ENCODE measurements around the gene PWP1. TPM values are rescaled to one million over a fixed set of nuclear protein-coding genes. Genes with fewer than 3 reads are reported as not detected.

The PWP1 gene
- 99.7 and 102 TPM in 2 replicates for total RNA-seq (2014; rRNA removed; shearing (Covaris generic))
- polyA plus RNA-seq (2015; cell fraction: cytosol; rRNA removed), result 81.3 and 103 TPM in 2 replicates
- polyA plus RNA-seq (2015; cell fraction: nucleus; rRNA removed), result 82.1 and 105 TPM in 2 replicates

DNA sequence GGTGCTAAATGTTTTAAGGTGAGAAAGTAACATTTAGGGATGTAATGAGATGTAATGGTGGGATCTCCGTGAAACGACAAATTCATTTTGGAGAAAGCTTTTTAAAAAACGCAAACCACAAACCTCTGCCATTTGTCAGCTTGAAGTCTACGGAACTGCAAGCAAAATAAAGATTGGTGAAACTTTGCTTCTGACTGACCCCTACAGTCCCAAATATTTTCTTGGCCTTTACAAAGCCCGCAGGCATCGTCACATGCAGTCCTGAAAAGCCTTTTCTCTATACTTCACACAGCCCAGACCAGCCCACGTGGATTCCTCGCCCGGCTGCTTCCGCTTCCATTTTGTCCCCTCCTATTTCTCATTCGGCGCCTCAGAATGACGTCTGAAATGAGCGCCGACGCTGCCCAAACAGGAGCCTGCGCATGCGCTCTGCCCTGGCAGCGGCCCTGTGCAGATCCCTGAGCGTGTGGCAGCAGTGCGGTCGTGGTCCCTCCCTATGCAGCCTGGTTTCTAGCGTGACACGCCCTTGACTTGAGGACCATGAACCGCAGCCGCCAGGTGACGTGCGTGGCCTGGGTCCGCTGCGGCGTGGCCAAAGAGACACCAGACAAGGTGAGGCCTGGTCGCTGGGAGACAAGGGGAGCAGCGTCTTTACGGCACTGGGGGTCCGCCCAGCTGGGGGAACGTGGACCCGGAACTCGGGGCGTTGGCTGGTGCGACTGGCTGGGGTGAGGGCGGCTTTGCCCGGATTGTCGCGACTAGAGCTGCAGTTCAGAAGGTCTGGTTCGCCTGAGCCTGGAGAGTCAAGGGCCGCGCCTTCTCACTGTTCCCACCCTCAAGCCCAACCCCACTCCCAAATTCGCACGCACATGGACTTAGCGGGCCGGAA, at the start of gene PWP1:
TSS of gene PWP1 (plus strand) at position 440 of the 889 bp plus-strand sequence. CDS start at position 541, 101 bp downstream.
- peak; percentile 97 for DNase-seq (ENCODE audit: low read depth, low spot score)
- in situ Hi-C loops (cut with HindIII; ENCODE audit: low pct_unique_long_range_greater_than_20kb, low sequenced_read_pairs), result no loop called here

- in situ Hi-C loops (cut with HindIII; ENCODE audit: low pct_unique_long_range_greater_than_20kb, low sequenced_read_pairs), result no loop called here
- no peak for DNase-seq (ENCODE audit: low read depth, low spot score)
Measured at GRCh38 chr12:107641154-107641553, 44.4 kb upstream of the PWP1 start.

GRCh38 chr12:107642240-107642639, 43.4 kb upstream of the PWP1 start:
- in situ Hi-C loops (cut with HindIII; ENCODE audit: low pct_unique_long_range_greater_than_20kb, low sequenced_read_pairs), result no loop called here
- no peak for DNase-seq (ENCODE audit: low read depth, low spot score)

DNA sequence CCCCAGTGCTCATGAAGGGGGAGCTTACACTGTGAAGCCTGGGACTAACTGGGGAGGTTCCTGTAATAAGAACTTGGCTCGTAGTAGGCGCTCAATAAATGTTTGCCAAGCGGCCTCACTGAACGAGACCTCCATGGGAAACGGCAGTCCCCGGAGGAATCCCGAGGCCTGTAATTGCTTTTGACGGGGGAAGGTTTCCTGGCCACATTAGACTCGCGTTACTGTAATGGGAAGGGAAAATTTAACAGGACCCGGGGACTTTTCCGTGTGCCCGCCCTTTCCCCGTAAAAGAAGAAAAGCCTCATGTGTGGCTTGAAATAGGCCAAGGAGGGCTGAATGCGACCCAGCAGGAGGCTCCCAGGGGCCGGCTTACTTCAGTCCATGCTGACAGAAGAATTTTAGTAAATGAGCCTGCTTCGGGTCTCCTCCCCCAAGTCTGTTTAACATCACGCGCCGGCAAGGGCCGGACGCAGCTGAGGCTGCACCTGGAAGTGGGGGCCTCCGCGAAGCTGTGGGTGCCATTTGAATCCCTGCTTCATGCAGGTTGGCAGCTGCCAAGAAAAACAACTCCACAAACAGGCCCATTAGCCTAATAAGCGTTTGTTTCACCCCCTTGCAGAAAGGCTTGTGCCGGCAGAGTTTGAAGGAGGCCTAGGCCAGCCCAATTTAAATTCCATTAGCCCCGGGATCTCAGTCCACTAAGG, 39.8 kb upstream of the PWP1 start:
- in situ Hi-C loops (cut with HindIII; ENCODE audit: low pct_unique_long_range_greater_than_20kb, low sequenced_read_pairs), result no loop called here
- DNase-seq (ENCODE audit: low read depth, low spot score), result no peak

GRCh38 chr12:107646436-107646835, 39.2 kb upstream of the PWP1 start:
- in situ Hi-C loops (cut with HindIII; ENCODE audit: low pct_unique_long_range_greater_than_20kb, low sequenced_read_pairs), result no loop called here
- no peak for DNase-seq (ENCODE audit: low read depth, low spot score)

DNA sequence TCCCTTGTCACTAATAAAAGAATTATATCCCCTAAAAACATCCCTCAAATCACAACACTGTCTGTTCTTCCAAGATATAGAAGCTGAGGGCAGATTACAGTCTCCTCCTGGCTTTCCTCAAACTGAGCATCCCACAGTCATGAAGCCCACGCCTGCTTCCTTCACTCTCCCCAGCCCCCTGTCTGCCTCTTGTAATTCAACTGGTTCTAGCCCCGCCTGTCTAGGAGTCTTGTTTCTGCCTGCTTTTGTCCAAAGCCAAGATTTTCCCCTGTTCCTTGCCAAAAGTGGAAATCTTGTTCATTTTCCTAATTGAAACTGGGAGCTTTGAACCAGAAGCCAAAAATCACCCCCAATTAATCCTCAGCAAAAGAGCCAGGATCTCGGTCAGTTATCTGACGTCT, 35.9 kb upstream of the PWP1 start:
- DNase-seq (ENCODE audit: low read depth, low spot score), result no peak
- in situ Hi-C loops (cut with HindIII; ENCODE audit: low pct_unique_long_range_greater_than_20kb, low sequenced_read_pairs), result no loop called here

DNA sequence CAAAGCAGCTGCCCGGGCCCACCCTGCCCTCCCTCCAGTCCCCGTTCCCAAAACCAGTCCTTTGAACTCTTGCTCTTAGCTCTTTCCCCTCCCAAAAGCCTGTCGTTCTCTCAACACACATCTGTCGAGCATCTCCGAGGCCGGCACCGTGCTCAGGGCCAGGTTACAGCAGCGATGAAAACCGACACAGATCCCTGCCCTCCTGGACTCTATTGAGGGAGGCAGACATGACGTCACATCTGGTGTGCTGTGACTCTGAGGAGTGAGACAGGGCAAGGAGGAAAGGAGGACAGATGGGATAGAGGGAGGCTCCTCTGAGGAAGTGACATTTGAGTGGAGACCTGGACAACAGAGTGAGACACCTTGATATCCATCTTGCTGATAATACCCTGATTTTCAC, 34.6 kb upstream of the PWP1 start:
- no peak for DNase-seq (ENCODE audit: low read depth, low spot score)
- in situ Hi-C loops (cut with HindIII; ENCODE audit: low pct_unique_long_range_greater_than_20kb, low sequenced_read_pairs), result no loop called here

DNA sequence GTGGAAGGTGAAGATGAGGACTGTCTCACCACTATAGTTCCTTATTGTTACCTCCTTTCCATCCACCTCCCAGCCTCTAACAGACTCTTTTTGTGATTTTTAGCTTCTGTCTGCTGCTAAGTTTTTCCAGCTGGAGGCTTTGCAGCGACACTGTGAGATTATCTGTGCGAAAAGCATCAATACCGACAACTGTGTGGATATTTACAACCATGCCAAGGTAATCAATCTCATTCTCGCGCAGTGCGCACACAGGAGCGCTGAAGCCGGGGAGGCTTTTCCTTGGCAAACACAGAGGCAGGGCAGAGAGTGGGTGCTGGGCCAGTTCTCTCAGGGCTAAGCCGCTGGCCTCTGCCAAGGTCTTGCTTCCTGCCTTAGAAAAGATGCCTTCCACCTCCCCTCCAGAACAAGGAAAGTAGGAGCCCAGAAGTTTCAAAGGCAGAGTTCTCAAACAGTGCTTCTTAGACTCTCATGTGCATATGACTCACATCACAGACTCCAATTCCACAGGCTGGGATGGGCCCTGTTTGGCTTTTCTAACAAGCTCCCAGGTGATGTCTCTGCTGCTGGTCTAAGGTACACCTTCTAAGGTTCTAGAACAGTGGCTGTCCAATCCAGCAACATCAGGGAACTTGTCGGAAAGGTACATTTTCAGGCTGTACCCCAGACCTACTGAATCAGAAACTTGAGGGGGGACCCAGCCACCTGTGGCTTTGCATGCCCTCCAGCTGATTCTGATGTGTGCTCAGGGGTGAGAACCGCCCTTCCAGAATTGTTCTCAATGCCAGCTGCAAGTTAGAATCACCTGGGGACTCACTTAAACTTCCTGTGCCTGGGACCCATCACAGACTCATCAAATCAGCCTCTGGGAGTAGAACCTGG, 33.8 kb upstream of the PWP1 start:
- in situ Hi-C loops (cut with HindIII; ENCODE audit: low pct_unique_long_range_greater_than_20kb, low sequenced_read_pairs), result no loop called here
- DNase-seq (ENCODE audit: low read depth, low spot score), result peak; percentile 14

DNA sequence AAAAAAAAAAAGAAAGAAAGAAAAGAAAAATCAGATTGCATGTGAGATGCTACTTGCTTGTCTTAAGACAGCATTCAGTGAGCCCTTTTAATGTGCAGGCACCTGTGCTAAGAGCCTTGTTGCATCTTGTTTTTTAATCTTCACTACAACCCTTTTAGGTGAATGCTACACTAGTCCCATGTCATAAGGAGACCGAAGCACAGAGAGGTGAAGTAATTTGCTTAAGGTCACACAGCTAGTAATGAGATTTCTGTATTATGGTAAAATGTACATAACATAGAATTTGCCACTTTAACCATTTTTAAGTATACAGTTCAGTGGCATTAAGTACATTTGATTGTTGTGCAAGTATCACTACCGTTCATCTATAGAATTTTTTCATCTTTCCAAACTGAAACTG, 32.1 kb upstream of the PWP1 start:
- in situ Hi-C loops (cut with HindIII; ENCODE audit: low pct_unique_long_range_greater_than_20kb, low sequenced_read_pairs), result no loop called here
- DNase-seq (ENCODE audit: low read depth, low spot score), result no peak

GRCh38 chr12:107654873-107655272, 30.7 kb upstream of the PWP1 start:
- DNase-seq (ENCODE audit: low read depth, low spot score), result no peak
- in situ Hi-C loops (cut with HindIII; ENCODE audit: low pct_unique_long_range_greater_than_20kb, low sequenced_read_pairs), result no loop called here

DNA sequence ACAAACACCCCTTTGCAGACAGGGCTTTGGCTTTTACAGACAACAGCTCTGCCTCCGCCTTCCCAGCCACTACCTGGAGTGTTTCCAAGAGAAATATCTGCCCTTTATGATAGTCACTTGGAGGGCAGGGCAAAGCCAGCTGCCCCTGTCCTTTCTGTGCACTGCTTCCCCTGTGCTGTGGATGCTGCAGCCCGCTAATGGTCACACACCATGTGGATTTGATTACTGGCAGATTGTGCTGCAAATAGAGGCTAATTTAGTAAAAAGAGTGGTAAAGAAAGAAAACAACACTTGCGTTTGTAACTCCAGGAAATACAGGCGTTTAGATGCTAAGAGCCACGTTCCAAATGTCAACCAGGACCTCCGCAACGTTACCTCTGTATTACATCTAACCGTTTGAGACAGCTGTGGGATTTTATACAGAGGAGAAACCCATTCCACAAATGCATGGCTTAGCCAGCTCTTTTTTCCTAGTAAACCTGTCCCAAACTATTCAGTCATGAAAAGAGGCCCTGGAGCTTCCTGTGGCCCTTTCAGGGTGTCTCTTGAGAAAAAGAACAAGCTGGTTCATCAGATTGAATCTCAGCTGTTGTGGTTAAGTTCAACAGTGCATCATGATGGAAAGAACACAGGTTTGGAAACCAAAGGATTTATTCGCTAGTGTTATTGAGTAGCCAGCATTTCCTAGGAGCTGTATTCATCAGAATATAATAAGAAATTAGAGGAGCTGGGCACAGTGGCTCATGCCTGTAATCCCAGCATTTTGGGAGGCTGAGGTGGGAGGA, 30.1 kb upstream of the PWP1 start:
- in situ Hi-C loops (cut with HindIII; ENCODE audit: low pct_unique_long_range_greater_than_20kb, low sequenced_read_pairs), result no loop called here
- no peak for DNase-seq (ENCODE audit: low read depth, low spot score)

DNA sequence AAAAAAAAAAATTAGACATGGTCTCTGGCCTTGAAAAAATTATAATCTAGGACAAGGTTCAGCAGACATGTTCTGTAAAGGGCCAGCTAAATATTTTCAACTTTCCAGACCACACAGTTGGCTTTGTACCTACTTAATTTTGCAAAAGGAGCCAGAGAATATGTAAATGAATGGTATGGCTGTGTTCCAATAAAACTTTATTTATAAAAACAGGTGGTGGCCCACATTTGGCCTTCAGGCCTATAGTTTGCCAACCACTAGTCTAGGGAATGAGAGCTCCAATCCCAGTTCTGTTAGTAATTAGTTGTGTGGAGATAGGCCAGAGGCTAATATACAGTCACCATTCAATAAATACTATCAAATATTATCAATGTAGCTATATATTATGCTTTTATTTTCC, 29.3 kb upstream of the PWP1 start:
- in situ Hi-C loops (cut with HindIII; ENCODE audit: low pct_unique_long_range_greater_than_20kb, low sequenced_read_pairs), result no loop called here

GRCh38 chr12:107657133-107657532, 28.5 kb upstream of the PWP1 start:
- no peak for DNase-seq (ENCODE audit: low read depth, low spot score)
- in situ Hi-C loops (cut with HindIII; ENCODE audit: low pct_unique_long_range_greater_than_20kb, low sequenced_read_pairs), result no loop called here

More for the DNA sequence above, 29.3 kb upstream of the PWP1 start:
- DNase-seq (ENCODE audit: low read depth, low spot score), result no peak

- in situ Hi-C loops (cut with HindIII; ENCODE audit: low pct_unique_long_range_greater_than_20kb, low sequenced_read_pairs), result no loop called here
- no peak for DNase-seq (ENCODE audit: low read depth, low spot score)
Measured at GRCh38 chr12:107657621-107658020, 28.0 kb upstream of the PWP1 start.

- DNase-seq (ENCODE audit: low read depth, low spot score), result no peak
- in situ Hi-C loops (cut with HindIII; ENCODE audit: low pct_unique_long_range_greater_than_20kb, low sequenced_read_pairs), result no loop called here
Measured at GRCh38 chr12:107660235-107660634, 25.4 kb upstream of the PWP1 start.

DNA sequence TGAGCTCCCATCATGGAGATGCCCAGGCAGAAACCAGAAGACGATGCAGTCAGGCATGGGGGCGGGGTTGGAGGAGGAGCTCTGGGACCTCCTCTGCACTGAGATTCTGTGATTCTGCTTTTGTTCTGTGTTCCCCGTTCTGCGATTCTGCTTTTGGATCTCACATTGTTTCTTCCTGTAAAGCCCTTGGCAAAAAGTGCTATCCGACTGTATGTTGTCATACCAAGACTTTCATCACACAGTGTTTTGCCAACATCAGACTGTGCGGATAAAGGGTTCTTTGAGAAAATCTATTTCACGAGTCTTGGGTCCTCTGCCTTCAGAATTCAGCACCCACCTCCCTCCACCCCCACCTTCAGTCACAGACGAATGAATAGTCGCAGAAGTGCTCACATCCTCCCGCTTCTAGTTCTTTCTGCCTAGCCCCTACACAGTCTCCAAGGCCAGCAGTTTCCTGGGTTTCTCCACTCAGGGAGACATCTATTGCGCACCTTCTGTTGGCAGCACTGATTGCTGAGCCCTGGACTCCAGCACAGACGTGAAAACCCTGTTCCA, 24.7 kb upstream of the PWP1 start:
- in situ Hi-C loops (cut with HindIII; ENCODE audit: low pct_unique_long_range_greater_than_20kb, low sequenced_read_pairs), result no loop called here
- DNase-seq (ENCODE audit: low read depth, low spot score), result peak; percentile 35

- no peak for DNase-seq (ENCODE audit: low read depth, low spot score)
- in situ Hi-C loops (cut with HindIII; ENCODE audit: low pct_unique_long_range_greater_than_20kb, low sequenced_read_pairs), result no loop called here
Measured at GRCh38 chr12:107661830-107662229, 23.8 kb upstream of the PWP1 start.

Measured in SK-MEL-5 (cell line).